GM19023 (cell line): ENCODE measurements around the gene DDI1.

Source experiments
- ATAC-seq: cut with Tn5 transposase; IDR thresholded peaks from one replicate; pipeline ENCODE4 v1.9.1; 2021; ENCODE audit warnings: mild to moderate bottlenecking, moderate library complexity; ENCODE audit not compliant: unreplicated experiment

DDI1 gene

DNA sequence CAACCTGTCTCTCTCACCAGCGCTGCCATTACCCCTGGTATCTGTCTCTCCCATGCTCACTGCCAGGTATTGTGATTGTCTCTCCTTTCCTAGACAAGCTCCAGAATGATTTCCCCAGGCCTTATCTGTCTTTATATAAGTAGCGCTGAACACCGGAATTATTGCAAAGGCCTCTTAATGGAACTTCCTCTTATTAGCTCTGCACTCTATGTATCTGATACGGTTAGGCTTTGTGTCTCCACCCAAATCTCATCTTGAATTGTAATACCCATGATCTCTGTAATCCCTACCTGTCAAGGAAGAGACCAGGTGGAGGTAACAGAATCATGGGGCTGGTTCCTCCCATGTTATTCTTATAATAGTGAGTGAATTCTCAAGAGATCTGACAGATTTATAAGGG, 39.3 kb downstream of the DDI1 start:
- ATAC-seq, result no peak

DNA sequence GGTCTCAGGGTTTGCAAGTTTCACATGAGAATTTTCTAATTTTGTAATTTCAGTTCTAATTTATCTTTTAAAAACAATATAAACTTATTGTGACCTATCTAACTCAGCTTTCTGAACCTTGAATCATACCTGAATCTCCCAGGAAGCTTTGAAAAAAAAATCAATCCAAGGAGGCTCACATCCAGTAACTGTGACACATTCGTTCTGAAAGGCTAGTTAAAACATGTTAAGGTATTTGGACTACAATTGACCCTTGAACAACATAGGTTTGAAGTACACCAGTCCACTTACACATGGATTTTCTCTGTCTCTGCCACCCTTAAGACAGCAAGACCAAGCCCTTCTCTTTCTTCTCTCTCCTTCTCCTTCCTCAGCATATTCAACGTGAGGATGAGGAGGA, 40.0 kb downstream of the DDI1 start:
- ATAC-seq, result no peak

DNA sequence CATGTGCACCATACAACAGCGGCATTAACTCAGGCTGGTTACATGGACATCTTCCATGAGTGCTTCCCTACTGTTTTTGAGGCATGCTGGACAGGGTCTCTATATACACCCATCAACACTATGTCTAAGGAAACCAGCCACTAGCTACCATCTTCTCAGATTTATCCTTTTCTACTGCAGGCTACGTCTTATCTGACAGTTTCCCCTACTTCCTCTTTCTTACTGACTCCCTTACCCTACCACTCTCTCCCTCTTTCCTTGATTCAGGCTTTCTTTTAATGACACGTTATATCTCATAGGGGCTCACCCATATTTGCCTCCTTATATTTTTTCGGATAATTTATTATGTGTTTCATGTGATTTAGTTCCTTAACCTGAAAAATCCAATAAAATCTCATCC, 41.8 kb downstream of the DDI1 start:
- ATAC-seq, result no peak

DNA sequence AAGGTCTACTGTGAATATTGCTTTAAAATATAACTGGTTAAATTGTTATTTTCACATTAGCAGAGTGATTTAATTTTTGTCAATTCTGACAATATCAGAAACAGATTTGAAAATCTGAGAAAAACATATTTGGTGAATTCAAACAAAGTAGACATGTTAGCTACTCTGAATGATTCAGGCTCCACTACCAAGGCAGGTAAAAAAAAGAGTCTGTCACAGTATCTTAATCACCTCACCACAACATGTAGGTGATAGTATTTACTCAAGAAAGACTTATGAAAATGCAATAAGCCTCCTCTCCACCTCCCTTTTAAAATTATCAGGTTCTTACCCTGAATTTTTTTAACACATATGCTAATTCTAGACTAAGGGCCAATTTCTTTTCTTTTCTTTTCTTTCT, 42.6 kb downstream of the DDI1 start:
- ATAC-seq, result no peak

DNA sequence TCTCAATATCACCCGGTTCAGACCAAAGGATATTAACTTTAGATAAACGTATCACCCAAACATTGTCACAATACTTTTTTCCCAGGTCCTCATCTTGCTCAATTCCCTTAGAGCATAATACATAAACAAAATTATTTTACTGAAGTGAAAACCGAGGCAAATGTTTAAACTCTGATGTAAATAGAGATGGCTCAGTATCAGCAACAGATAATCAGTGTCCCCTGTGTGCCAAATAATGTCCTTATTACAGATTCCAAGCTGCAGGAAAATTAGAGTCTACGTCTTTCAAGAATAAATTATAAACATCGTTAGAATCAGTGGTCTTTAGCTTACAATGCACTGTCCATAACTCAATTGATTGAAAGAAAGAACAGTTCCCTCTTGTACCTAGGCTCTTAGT, 50.2 kb downstream of the DDI1 start:
- no peak for ATAC-seq
